Keratinocyte (primary cell): Measurements from ENCODE around the gene SNX2. TPM values are rescaled to one million over a fixed set of nuclear protein-coding genes. Genes with fewer than 3 reads are reported as not detected.

Experiments used
- DNase-seq: peaks from one replicate; pipeline ENCODE4 v3.0.0-alpha.2; 2011; ENCODE audit warnings: low read depth, missing footprints, low spot score
- FAIRE-seq: peaks from 2 replicates; lab custom pipeline; 2011; peaks lifted over from hg19 to GRCh38; lab: Jason Lieb, UNC
- H2AFZ ChIP-seq: 2 replicates; pipeline ENCODE4 v1.6.0; 2012; ENCODE audit warnings: low read length, control low read depth, inconsistent platforms; ENCODE audit not compliant: control insufficient read depth
- H3K27ac ChIP-seq: 2 replicates; pipeline ENCODE4 v1.5.1; 2011; ENCODE audit warnings: low read length; ENCODE audit not compliant: control insufficient read depth, insufficient read depth
- H3K27me3 ChIP-seq: 3 replicates; pipeline ENCODE4 v1.6.0; 2011; ENCODE audit warnings: low read length; ENCODE audit not compliant: control insufficient read depth, insufficient read depth; ENCODE audit errors: extremely low read depth
- H3K36me3 ChIP-seq, 2 experiments: 2 replicates in 1 of 2; 3 replicates in 1 of 2; pipeline ENCODE4 v1.5.1; 2011; ENCODE audit warnings: low read length in 2 of 2, mild to moderate bottlenecking in 1 of 2; ENCODE audit not compliant: control insufficient read depth in 2 of 2, insufficient read depth in 2 of 2; ENCODE audit errors: extremely low read depth in 1 of 2
- H3K4me1 ChIP-seq: 3 replicates; pipeline ENCODE4 v1.5.1; 2011; ENCODE audit warnings: low read length; ENCODE audit not compliant: control insufficient read depth, insufficient read depth; ENCODE audit errors: extremely low read depth
- H3K4me2 ChIP-seq: 3 replicates; pipeline ENCODE4 v1.6.0; 2011; ENCODE audit warnings: low read depth, low read length; ENCODE audit not compliant: control insufficient read depth, insufficient read depth; ENCODE audit errors: extremely low read depth
- H3K4me3 ChIP-seq, 3 experiments: fragments of 200-600 bp in 1 of 3; sonication (generic) in 1 of 3; 2 replicates in 2 of 3; 3 replicates in 1 of 3; pipeline ENCODE4 v1.5.1; 2011 to 2016; ENCODE audit warnings: low read length in 3 of 3, mild to moderate bottlenecking in 3 of 3, control low read depth in 2 of 3, inconsistent platforms in 1 of 3, low read depth in 1 of 3, mixed read lengths in 1 of 3, mixed run types in 1 of 3, moderate library complexity in 1 of 3; ENCODE audit not compliant: control insufficient read depth in 2 of 3, insufficient read depth in 2 of 3; ENCODE audit errors: extremely low read depth in 1 of 3
- H3K79me2 ChIP-seq: 2 replicates; pipeline ENCODE4 v1.6.0; 2012; ENCODE audit warnings: low read length; ENCODE audit not compliant: control insufficient read depth, insufficient read depth
- H3K9ac ChIP-seq: 3 replicates; pipeline ENCODE4 v1.6.0; 2011; ENCODE audit warnings: low read length; ENCODE audit not compliant: control insufficient read depth, insufficient read depth; ENCODE audit errors: extremely low read depth
- H3K9me1 ChIP-seq: 3 replicates; pipeline ENCODE4 v1.6.0; 2011; ENCODE audit warnings: low read length; ENCODE audit not compliant: control insufficient read depth, insufficient read depth; ENCODE audit errors: extremely low read depth
- H3K9me3 ChIP-seq: 2 replicates; pipeline ENCODE4 v1.5.1; 2012; ENCODE audit warnings: low read depth, low read length; ENCODE audit not compliant: control insufficient read depth
- H4K20me1 ChIP-seq: 3 replicates; pipeline ENCODE4 v1.6.0; 2011; ENCODE audit warnings: low read length; ENCODE audit not compliant: control insufficient read depth, insufficient read depth; ENCODE audit errors: extremely low read depth
- CTCF ChIP-seq, 3 experiments: IDR thresholded peaks in 1 of 3; conservative IDR thresholded peaks in 1 of 3; optimal IDR thresholded peaks in 1 of 3; 2 replicates in 2 of 3; 3 replicates in 1 of 3; pipeline versions ENCODE3 to v1.5.1; 2011; ENCODE audit warnings: low read length in 3 of 3, mild to moderate bottlenecking in 3 of 3, moderate library complexity in 2 of 3, control low read depth in 1 of 3, inconsistent platforms in 1 of 3; ENCODE audit not compliant: insufficient read depth in 2 of 3; ENCODE audit errors: extremely low read depth in 1 of 3
- EZH2 ChIP-seq: IDR thresholded peaks from one replicate; pipeline ENCODE4 v1.6.1; 2012; ENCODE audit warnings: inconsistent platforms, mild to moderate bottlenecking, low read length, moderate library complexity
- dilution Hi-C: fragments of 300-500 bp; cut with MboI; formaldehyde crosslinking; loops from one replicate; pipeline ENCODE4 v1.7.0; 2020; ENCODE audit warnings: low sequenced_read_pairs; ENCODE audit not compliant: extremely low pct_ligation_motif_present
- polyA plus RNA-seq, 5 experiments: library from polyadenylated mRNA; depleted of rRNA in 3 of 5; stranded (reverse) in 3 of 5; stranded (forward) in 1 of 5; unstranded in 1 of 5; fragments of >200 nt; gene quantifications; 1 replicate in 1 of 5; 2 replicates in 3 of 5; 3 replicates in 1 of 5; pipeline versions ENCODE4 v1.2.1 to v1.2.3, GENCODE V29; 2011 to 2012; ENCODE audit warnings: missing spikeins in 2 of 5, low read depth in 1 of 5, low replicate concordance in 1 of 5

Gene SNX2
- polyA plus RNA-seq, 1 donor (not counting 4 experiments of a cell fraction or from before 2014, with no cell fraction given), result 87.8 TPM

GRCh38 chr5:122757285-122757684 lies 17.6 kb upstream of the SNX2 start:
- Histone ChIP-seq H3K36me3 (no peaks in the 10 kb centered on the region), H2AFZ (no peak overlapping the region), H3K79me2 (no peaks in the 10 kb centered on the region), H3K27ac (no peak overlapping the region), H4K20me1 (no peaks in the 10 kb centered on the region), H3K9me1 (no peaks in the 10 kb centered on the region), H3K4me3 (no peak overlapping the region), H3K4me1 (peaks cover 20% of the 10 kb centered on the region), H3K27me3 (no peaks in the 10 kb centered on the region), H3K9ac (no peak overlapping the region), H3K4me2 (no peak overlapping the region), H3K9me3 (no peaks in the 10 kb centered on the region)
- dilution Hi-C loops, result no loop called here
- no peak for FAIRE-seq
- no peak for DNase-seq
- TF ChIP-seq EZH2 (no peak), CTCF (optimal IDR thresholded peaks at IDR 0.05 in 1 of 3, IDR thresholded peaks at IDR 0.05 in 1 of 3, conservative IDR thresholded peaks at IDR 0.05 in 1 of 3; ENCODE audit: extremely low read depth in 1 of 3, insufficient read depth in 2 of 3, low read length in 3 of 3) (no peak)

- no peak for FAIRE-seq
- no peaks in the 10 kb centered on the region for H3K9me3 ChIP-seq
Measured at GRCh38 chr5:122759241-122760070, 15.4 kb upstream of the SNX2 start.

More at GRCh38 chr5:122759241-122760070, 15.4 kb upstream of the SNX2 start:
- H3K36me3 ChIP-seq, result no peaks in the 10 kb centered on the region
- H3K27me3 ChIP-seq, result no peaks in the 10 kb centered on the region
- no peaks in the 10 kb centered on the region for H4K20me1 ChIP-seq
- TF ChIP-seq EZH2 (no peak), CTCF (optimal IDR thresholded peaks at IDR 0.05 in 1 of 3, IDR thresholded peaks at IDR 0.05 in 1 of 3, conservative IDR thresholded peaks at IDR 0.05 in 1 of 3; ENCODE audit: extremely low read depth in 1 of 3, insufficient read depth in 2 of 3, low read length in 3 of 3) (no peak)
- no peak overlapping the region for H3K4me2 ChIP-seq
- H3K9me1 ChIP-seq, result no peaks in the 10 kb centered on the region
- H3K4me1 ChIP-seq, result peaks cover 10% of the 10 kb centered on the region
- H3K4me3 ChIP-seq, result no peak overlapping the region
- DNase-seq, result no peak
- H3K9ac ChIP-seq, result no peak overlapping the region
- no peaks in the 10 kb centered on the region for H3K79me2 ChIP-seq
- H2AFZ ChIP-seq, result peak overlapping the region; percentile 27
- dilution Hi-C loops, result no loop called here
- H3K27ac ChIP-seq, result no peak overlapping the region
